Fibroblast of the conjunctiva (primary cell): ENCODE results near the gene NEK6.

Experiments used
- DNase-seq: peaks from one replicate; pipeline ENCODE4 v3.0.0-alpha.2; 2010; ENCODE audit warnings: low read depth

Gene NEK6

DNA sequence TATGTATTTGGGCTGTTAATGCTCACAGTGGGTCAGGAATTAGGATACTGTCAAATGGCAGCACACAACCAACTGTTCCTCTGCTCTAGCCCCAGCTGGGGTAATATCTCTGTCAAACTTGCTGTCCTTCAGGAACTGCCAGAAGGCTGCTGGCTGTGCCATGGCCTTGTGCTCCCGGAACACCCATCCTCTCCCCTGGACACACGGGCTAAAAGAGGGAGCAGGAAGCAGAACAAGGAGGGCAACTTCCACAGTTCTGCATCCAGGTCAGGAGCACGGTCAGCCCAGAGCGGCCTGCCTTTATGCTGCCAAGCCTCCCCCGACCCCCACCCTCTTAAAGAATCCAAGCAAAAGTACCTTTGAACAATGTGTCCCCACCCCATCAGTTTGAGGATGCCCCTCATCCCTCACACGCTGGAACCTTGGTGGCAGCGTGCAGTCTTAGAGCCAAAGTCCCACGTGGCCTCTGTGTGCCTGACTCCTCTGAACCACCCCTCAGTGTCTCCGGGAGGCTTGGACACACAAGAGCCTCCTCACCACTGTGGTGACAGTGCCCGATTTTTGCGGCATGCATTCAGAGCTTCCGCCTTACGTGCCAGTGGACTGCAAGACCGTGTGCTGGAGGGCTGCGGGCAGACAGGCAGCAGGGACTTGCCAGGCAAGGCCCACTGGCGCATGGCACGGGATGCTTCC, 96.7 kb downstream of the NEK6 start:
- DNase-seq: no peak

GRCh38 chr9:124355039-124355940, 97.5 kb downstream of the NEK6 start:
- no peak for DNase-seq

DNA sequence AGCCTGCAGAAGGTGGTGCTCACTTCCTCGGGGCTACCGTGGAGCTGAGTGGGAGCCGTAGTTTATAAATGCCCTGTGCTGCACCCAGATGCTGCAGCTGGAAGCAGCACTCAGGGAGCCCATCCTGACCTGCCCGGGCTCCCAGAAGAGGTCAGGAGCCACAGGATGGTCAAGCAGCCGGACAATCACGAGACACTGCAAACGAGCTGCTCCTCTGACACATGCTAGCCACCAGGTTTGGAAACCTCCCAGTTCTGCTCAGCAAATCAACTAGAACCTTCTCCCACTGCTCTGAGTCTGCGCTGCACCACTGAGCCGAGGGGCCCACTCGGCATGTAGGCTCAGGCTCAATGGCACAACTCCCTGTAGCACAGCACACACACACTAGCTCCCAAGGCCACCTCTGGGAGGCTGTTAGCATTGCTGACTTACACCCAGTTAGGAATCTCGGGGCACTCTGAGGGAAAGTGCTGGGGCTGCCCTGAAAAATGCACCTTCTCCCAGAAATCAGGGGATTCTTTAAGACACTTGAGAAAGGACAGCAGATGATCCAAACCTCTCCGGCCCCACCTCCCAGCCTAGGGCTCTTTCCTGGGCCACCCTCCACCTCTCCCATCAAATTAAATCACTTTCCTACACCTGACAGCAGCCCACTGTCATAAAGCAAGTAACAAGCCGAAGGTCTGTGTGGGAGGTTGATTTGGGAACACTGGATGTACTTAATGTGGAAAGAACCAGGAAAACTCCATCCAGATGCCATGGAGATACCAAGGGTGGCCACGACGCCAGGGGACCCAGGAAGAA, 98.4 kb downstream of the NEK6 start:
- DNase-seq: no peak

- DNase-seq: no peak
Measured at GRCh38 chr9:124356745-124357390, 99.1 kb downstream of the NEK6 start.

DNA sequence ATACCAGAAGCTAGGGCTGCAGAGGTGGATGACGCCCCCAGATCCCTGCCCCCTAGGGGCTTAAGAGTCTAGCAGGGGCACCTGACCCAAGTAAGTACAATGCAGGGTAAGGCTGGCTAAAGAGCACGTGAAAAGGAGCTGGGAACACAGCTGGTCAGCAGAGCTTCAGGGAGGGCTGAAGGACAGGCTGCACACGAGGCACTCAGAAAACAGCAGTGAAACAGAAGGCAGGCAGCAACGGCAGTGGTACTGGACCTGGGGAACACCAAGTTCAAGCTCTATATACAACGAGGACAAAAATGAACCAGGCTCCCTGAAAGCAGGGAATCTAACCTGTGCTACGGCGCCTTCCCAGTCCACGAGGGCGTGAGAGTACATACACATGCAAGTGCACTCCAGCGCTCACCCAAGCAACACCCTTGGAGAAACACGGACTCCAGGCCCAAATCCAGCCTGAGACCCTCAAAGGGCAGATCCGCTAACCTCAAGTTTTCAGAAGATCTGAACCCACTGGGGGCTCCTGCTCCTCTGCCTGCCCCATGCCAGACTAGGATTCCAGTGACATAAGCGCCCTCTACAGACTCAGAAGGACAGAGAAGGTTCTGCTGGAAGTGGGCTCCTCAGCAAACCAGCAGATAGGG, 100.1 kb downstream of the NEK6 start:
- no peak for DNase-seq

DNA sequence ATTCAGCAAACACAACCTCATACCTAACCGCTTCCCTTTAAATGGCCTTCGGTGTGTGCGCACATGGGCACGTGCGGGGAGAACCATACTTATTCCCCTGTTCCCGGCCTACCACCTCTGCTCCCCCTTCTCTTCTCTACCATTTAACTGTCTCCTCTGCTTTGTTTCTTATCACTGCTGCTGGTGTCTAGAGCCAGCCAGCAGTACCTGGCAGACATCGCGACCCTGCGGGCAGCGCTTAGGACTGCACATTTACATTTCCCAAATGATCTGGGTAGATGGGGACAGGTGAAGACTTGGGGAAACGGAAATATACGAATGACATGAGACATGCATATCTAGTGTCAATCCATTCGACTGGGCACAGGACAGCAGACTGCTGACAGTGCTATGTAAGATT, 100.9 kb downstream of the NEK6 start:
- DNase-seq: no peak

DNA sequence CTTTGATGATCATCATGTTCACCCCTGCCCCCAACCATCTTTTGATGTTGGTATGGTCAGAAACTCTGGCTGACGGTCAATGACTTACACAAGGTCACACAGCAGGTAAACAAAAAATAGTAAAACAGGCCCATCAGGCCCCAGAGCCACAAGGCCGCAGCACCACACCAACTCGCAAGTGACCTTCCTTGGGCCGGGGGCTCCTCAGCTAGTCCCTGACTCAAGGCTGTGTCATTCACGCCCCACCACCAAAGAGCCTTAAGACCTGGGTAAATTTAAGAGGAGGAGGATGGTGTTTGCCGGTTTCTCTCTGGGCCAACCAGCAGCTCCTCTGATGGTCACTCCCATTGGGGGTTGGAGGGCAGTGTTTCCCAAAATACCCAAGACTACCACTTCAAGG, 101.7 kb downstream of the NEK6 start:
- no peak for DNase-seq

DNA sequence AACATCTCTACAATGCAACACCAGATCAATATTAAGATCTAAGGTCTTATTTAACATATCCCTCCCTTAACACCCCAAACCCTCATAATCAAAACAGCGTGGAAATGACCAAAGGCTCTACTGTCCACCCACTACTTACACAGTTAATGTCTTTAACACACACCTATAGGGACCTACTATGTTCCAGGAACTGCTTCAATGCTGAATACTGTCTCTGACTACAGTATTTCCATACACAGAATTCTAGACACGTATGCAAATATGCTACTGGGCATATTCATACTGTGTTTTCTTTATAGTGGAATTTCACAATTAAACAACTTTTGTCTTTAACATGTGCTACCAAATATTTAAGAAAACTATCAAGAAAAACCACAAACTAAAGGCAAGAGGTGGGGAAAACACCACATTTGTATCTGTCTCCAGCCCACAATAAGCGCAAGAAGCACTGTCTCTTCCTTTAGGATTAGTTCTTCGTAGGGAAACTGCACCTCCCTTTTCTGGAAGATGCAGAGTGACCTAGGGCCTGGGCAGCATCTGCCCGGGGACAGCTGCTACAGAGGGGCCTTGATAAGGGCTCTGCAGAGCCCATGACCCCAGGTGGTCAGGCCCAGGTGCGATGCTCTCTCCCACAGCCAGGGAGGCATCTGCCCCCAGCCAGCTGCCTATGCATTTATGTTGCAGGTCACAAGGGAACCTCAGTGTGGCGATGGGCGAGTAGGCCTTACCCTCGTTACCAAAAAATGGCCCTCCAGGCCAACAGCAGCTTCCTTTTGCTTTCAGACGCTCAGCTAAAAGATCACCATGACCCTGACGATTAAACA, 102.3 kb downstream of the NEK6 start:
- no peak for DNase-seq

DNA sequence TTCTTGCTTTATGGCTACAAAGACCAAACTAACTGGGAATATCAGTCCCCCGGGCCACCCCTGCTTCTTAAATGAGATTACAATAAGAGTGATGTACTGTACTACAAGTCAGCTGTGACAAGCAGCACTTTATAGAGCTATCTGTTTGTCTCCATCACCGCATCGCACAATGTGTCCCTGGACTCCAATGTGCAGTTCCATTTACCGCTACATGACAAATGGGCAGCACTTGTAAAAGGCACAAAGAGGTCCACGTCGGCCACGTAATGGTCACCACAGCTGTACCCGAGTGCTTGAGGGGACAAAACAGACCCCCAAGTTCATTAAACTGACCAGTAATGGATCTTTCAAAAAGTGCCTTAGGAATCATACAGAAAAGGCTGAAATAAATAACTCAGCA, 103.4 kb downstream of the NEK6 start:
- no peak for DNase-seq

DNA sequence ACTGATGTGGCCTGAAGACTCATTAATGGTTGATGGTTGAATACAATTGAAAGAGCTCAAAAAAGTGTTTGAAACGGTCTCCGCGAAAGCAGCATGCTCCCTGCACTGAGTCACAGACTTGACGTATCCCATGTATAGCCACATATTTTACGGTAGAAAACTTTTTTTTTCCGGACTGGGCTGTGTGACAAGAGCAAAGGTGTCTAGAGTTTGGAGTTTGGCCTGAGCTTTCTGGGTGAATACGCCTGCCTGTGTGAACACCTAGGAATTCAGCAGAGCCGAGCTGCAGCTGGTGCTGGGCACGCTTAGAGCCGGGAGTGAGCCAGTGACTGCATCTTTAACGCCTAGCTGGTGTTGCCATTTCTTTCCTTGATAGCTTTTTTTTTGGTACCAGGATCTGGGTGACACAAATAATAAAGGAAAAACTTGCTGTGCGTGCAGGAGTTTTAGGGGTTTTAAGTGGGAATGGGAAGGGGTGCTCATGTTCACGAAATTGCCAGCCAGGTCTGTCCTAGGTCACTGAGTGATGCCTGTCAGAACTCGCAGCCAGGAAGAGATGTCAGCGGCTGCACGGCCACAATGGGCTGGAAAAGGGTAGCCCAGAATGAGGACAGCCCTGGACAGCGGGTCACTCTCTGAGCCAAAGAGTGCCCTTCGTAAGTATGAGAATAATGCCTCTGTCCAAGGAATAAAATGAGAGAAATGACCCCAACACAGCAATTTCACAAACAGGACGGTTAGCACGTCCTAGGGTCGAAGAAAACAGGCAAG, 105.8 kb downstream of the NEK6 start:
- no peak for DNase-seq

DNA sequence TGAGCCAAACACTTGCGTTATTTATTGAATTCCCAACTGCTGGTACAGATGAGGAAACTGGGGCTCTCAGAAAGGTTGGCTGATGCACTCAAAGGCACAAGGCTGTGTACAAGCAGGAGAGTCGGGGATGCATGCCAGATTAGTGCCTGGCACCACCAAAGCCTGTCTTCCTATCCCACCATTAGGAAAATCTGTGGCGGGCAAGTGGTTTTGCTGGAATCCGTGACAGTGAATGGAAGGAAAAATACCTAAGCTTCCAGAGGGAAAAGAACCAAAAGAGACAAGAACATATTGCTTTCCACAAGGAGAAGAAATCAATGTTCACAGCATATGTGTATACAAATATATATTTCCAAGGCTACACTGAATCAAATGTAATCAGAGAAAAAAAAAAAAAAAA, 106.4 kb downstream of the NEK6 start:
- no peak for DNase-seq

DNA sequence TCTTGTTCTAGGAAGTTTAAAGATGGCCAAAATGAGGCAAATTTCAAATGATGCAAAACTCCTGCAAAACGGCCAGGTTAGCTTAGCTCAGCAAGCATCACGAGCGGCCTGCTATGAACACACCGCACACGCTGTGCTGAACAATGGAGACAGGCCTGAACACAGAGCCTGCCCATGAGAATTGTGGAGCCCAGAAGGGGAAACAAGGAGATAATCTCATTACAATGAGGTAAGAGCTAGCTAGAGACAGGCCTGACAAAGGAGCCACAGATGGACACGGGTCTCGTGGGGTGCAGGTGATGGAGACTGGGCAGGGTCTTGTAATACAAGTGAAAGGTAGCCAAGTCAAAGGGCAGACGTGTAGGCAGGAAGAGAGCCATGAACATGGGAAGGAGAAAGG, 107.3 kb downstream of the NEK6 start:
- DNase-seq: no peak

GRCh38 chr9:124366476-124367220, 108.9 kb downstream of the NEK6 start:
- no peak for DNase-seq

GRCh38 chr9:124368692-124369091, 110.9 kb downstream of the NEK6 start:
- no peak for DNase-seq

DNA sequence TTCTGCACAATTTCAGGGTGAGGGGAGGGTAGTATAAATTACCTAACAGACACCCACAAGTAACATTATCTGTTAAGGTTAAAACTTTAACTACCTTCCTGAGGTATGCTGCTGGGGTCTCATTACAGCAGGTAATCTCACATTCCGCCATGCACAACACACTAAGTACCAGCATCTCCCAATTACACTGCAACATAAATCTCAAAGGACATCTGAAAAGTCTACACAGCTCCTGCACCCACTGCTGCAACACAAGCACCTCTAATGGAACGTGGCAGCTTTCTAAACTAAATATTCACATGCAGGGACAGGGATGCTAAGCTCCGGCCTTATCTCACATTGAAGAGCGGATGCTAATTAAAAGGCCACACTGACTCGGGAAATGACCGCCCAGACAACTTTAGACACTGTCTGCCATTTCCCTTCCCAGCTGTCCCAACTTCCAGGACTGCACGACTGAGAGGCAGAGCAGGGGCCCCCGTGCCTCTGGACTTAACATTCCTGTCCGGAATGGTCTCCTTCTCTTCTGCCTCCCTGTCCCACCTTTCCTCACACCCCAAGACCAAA, 111.6 kb downstream of the NEK6 start:
- DNase-seq: no peak

- DNase-seq: no peak
Measured at GRCh38 chr9:124370896-124371582, 113.3 kb downstream of the NEK6 start.

DNA sequence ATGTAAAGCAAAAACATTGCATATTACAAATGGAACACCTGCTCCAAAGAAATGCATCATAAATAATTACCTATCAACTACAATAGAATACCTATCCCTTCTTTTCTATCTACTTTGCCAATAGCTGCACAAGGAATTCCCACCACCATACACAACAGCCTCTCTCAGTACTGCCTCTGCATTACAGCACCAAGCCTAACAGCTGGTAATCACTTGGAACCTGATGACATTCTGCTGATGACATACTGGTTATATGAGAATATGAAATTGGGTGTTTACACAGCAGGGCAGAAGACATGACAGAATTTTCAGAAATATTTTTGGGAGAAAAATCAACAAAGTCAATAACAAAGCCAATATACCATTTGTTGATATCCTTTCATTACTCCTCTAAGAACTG, 114.3 kb downstream of the NEK6 start:
- no peak for DNase-seq

- no peak for DNase-seq
Measured at GRCh38 chr9:124373386-124373785, 115.6 kb downstream of the NEK6 start.
